Measurements from ENCODE around the gene EIF5B. TPM values are rescaled to one million over a fixed set of nuclear protein-coding genes. Genes with fewer than 3 reads are reported as not detected.

The EIF5B gene
- total RNA-seq, result 24.7 and 31.5 TPM in 2 replicates

GRCh38 chr2:99337113-99338028 lies at the start of gene EIF5B:
Gene EIF5B, plus strand, starts transcription at chr2:99337389. Its CDS starts 166 bp downstream, at chr2:99337555.

GRCh38 chr2:99301097-99301496 lies 36.1 kb upstream of the EIF5B start, which contains the start of gene LYG1:
Gene LYG1, minus strand, starts transcription at chr2:99301197. Its CDS starts 5,527 bp downstream, at chr2:99295670.

GRCh38 chr2:99335911-99336803 lies 1.0 kb upstream of the EIF5B start, which contains the start of gene TXNDC9:
Gene TXNDC9, minus strand, starts transcription at chr2:99336333. Its CDS starts 3,123 bp downstream, at chr2:99333210.

Other genes with a start within 250 kb of the EIF5B start
- not detected in 2 replicates for gene C2orf15, start 195.7 kb upstream of the EIF5B start, total RNA-seq
- 2.7 and 2.8 TPM in 2 replicates for gene TSGA10, start 182.4 kb upstream of the EIF5B start, total RNA-seq
- gene LIPT1, start 182.4 kb upstream of the EIF5B start, total RNA-seq, result 5.8 and 8.0 TPM in 2 replicates
- gene MITD1, start 156.3 kb upstream of the EIF5B start, total RNA-seq, result 22.3 and 24.2 TPM in 2 replicates
- 30.6 and 35.1 TPM in 2 replicates for gene MRPL30, start 156.2 kb upstream of the EIF5B start, total RNA-seq
- gene LYG2, start 81.7 kb upstream of the EIF5B start, total RNA-seq, result not detected in 2 replicates
- 0.26 TPM in 1 of 2 replicates, not detected in the other for gene LYG1, start 36.2 kb upstream of the EIF5B start, total RNA-seq
- gene TXNDC9, start 1.1 kb upstream of the EIF5B start, total RNA-seq, result 48.0 and 52.8 TPM in 2 replicates
- 24.4 and 31.3 TPM in 2 replicates for gene REV1, start 152.6 kb downstream of the EIF5B start, total RNA-seq